Activated T-cell treated with anti-CD3 and anti-CD28 coated beads, Interleukin-2, amount 50 U/mL, for 4 hours (primary cell): ENCODE results near the gene TST. TPM values are rescaled to one million over a fixed set of nuclear protein-coding genes. Genes with fewer than 3 reads are reported as not detected.

Experiments
- total RNA-seq, 3 donors: library from RNA; stranded (reverse); gene quantifications; one replicate each; pipeline ENCODE4 v1.2.1, GENCODE V29; 2021

The TST gene
- total RNA-seq, 3 donors from 2014 or later, result 1.2 TPM

Other genes with a start within 250 kb of the TST start
- gene IFT27, start 243.3 kb downstream of the TST start, total RNA-seq, result 10 to 100 TPM; 19.5 to 25.5 (median 25.2) TPM
- gene PVALB, start 202.4 kb downstream of the TST start, total RNA-seq, result not detected
- 1 to 10 TPM; 1.2 to 2.3 (median 1.4) TPM for gene NCF4, start 158.4 kb downstream of the TST start, total RNA-seq
- 1 to 10 TPM; 1.3 to 2.7 (median 2.5) TPM for gene CSF2RB, start 105.8 kb downstream of the TST start, total RNA-seq
- gene MPST, start 295 bp upstream of the TST start, total RNA-seq, result 1 to 10 TPM; 4.7 to 7.2 (median 6.0) TPM
- 10 to 100 TPM; 33.8 to 39.6 (median 34.3) TPM for gene KCTD17, start 32.3 kb upstream of the TST start, total RNA-seq
- 1 to 10 TPM in 1 of 3 donors, under 1 TPM in 2; 0.76 to 1.3 (median 0.89) TPM for gene TMPRSS6, start 90.3 kb upstream of the TST start, total RNA-seq
- gene IL2RB, start 130.5 kb upstream of the TST start, total RNA-seq, result 100 to 1,000 TPM; 178 to 212 (median 206) TPM
- 1 to 10 TPM in 2 of 3 donors, under 1 TPM in 1; 0.96 to 2.4 (median 1.2) TPM for gene C1QTNF6, start 168.8 kb upstream of the TST start, total RNA-seq
- 1 to 10 TPM; 1.7 to 2.3 (median 1.9) TPM for gene SSTR3, start 193.0 kb upstream of the TST start, total RNA-seq
- gene RAC2, start 224.8 kb upstream of the TST start, total RNA-seq, result 100 to 1,000 TPM; 388 to 432 (median 395) TPM